GM18526 (cell line): ENCODE data around the gene APOBEC3H.

Experiments used
- POLR2A ChIP-seq: IDR thresholded peaks from 3 replicates; pipeline ENCODE4 v1.6.1; 2011; ENCODE audit not compliant: insufficient read length; ENCODE audit errors: extremely low read depth

The APOBEC3H gene

GRCh38 chr22:39097098-39098020 is at the start of gene APOBEC3H:
APOBEC3H (plus strand) TSS chr22:39097244; CDS start chr22:39100279, 3,035 bp downstream.
- peak; percentile 65 for TF ChIP-seq POLR2A

- no peak for TF ChIP-seq POLR2A
Observed at GRCh38 chr22:39055658-39056057, 41.4 kb upstream of the APOBEC3H start.

GRCh38 chr22:39066442-39067276 is 30.4 kb upstream of the APOBEC3H start:
- peak; percentile 19 for TF ChIP-seq POLR2A

- TF ChIP-seq POLR2A: no peak
Observed at GRCh38 chr22:39068033-39068785, 28.8 kb upstream of the APOBEC3H start.

GRCh38 chr22:39070186-39070585 is 26.9 kb upstream of the APOBEC3H start:
- TF ChIP-seq POLR2A: no peak

- TF ChIP-seq POLR2A: peak; percentile 15
Observed at GRCh38 chr22:39072581-39072981, 24.5 kb upstream of the APOBEC3H start.

- TF ChIP-seq POLR2A: no peak
Observed at GRCh38 chr22:39073981-39074380, 23.1 kb upstream of the APOBEC3H start.

GRCh38 chr22:39077026-39077840 is 19.8 kb upstream of the APOBEC3H start, which contains the start of gene APOBEC3G:
APOBEC3G (plus strand) TSS chr22:39077275; CDS start chr22:39077362, 87 bp downstream.
- TF ChIP-seq POLR2A: peak; percentile 42

- TF ChIP-seq POLR2A: no peak
Observed at GRCh38 chr22:39078329-39078728, 18.7 kb upstream of the APOBEC3H start.

GRCh38 chr22:39080052-39080762 is 16.8 kb upstream of the APOBEC3H start:
- TF ChIP-seq POLR2A: no peak

GRCh38 chr22:39081016-39081415 is 16.0 kb upstream of the APOBEC3H start:
- TF ChIP-seq POLR2A: peak; percentile 12

- no peak for TF ChIP-seq POLR2A
Observed at GRCh38 chr22:39081598-39081997, 15.4 kb upstream of the APOBEC3H start.

- TF ChIP-seq POLR2A: no peak
Observed at GRCh38 chr22:39083212-39084165, 13.6 kb upstream of the APOBEC3H start.

- TF ChIP-seq POLR2A: no peak
Observed at GRCh38 chr22:39084666-39085065, 12.4 kb upstream of the APOBEC3H start.
